Neural progenitor cell (in vitro differentiated cells): Measurements from ENCODE around the gene PDE3A.

Source experiments
- EZH2 ChIP-seq: fragments of 200-600 bp; sonication (generic); IDR thresholded peaks from 2 replicates; pipeline ENCODE4 v1.6.1; 2017; ENCODE audit warnings: antibody characterized with exemption, mild to moderate bottlenecking, moderate library complexity
- EZH2phosphoT487 ChIP-seq: fragments of 200-600 bp; sonication (generic); IDR thresholded peaks from 2 replicates; pipeline ENCODE4 v1.6.1; 2017; ENCODE audit warnings: antibody characterized with exemption
- TF ChIP-seq, protein P1 (sequence below): fragments of 200-600 bp; sonication (generic); IDR thresholded peaks from 2 replicates; pipeline ENCODE4 v1.5.1; 2017; ENCODE audit warnings: antibody characterized with exemption, mild to moderate bottlenecking

DNA sequence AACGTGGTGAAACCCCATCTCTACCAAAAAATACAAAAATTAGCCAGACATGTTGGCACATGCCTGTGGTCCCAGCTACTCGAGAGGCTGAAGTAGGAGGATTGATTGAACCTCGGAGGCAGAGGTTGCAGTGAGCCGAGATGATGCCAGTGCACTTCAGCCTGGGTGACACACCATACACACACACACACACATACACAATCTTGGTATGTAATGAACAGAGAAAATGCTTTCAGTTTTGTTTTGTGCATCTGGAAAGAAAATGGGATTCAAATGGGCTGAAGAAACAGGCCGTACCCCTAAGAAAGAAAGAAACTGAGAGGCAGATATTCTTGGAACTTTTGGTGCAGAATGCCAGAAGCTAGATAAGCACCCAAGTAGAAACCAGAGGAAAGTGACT is 107.2 kb downstream of the PDE3A start:
- TF ChIP-seq, protein P1, sequence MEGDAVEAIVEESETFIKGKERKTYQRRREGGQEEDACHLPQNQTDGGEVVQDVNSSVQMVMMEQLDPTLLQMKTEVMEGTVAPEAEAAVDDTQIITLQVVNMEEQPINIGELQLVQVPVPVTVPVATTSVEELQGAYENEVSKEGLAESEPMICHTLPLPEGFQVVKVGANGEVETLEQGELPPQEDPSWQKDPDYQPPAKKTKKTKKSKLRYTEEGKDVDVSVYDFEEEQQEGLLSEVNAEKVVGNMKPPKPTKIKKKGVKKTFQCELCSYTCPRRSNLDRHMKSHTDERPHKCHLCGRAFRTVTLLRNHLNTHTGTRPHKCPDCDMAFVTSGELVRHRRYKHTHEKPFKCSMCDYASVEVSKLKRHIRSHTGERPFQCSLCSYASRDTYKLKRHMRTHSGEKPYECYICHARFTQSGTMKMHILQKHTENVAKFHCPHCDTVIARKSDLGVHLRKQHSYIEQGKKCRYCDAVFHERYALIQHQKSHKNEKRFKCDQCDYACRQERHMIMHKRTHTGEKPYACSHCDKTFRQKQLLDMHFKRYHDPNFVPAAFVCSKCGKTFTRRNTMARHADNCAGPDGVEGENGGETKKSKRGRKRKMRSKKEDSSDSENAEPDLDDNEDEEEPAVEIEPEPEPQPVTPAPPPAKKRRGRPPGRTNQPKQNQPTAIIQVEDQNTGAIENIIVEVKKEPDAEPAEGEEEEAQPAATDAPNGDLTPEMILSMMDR: no peak
- TF ChIP-seq EZH2phosphoT487: no peak
- TF ChIP-seq EZH2: no peak
